B cell (primary cell): Measurements from ENCODE around the gene TPRN.

Source experiments
- EZH2 ChIP-seq: IDR thresholded peaks from 2 replicates; pipeline ENCODE4 v1.6.1; 2012; ENCODE audit warnings: borderline replicate concordance, low read depth, mild to moderate bottlenecking, moderate library complexity, low read length; ENCODE audit not compliant: insufficient read depth, poor library complexity, severe bottlenecking
- TF ChIP-seq, protein P1 (sequence below): fragments of 200-600 bp; IDR thresholded peaks from one replicate; pipeline ENCODE4 v1.8.0; 2022; ENCODE audit warnings: antibody characterized with exemption, mild to moderate bottlenecking

DNA sequence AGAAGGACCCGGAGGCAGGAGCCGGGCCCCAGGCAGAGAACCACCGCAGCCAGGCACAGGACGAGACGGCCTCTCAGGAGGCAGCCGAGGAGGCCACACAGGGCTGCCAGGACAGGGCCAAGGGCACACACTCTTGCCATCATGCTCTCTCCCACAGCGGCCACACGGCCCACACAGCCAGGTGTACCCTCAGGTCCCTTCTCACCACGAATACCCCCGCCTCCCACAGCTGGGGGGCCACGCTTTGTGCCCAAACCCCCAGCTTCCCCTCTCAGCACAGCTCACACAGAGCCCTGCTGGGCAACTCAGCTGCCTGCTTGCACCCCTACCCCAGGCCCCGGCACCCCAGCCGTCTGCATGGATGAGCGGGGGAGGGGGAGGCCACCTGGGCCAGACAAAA lies 6.8 kb downstream of the TPRN start:
- TF ChIP-seq EZH2: no peak
- TF ChIP-seq, protein P1, sequence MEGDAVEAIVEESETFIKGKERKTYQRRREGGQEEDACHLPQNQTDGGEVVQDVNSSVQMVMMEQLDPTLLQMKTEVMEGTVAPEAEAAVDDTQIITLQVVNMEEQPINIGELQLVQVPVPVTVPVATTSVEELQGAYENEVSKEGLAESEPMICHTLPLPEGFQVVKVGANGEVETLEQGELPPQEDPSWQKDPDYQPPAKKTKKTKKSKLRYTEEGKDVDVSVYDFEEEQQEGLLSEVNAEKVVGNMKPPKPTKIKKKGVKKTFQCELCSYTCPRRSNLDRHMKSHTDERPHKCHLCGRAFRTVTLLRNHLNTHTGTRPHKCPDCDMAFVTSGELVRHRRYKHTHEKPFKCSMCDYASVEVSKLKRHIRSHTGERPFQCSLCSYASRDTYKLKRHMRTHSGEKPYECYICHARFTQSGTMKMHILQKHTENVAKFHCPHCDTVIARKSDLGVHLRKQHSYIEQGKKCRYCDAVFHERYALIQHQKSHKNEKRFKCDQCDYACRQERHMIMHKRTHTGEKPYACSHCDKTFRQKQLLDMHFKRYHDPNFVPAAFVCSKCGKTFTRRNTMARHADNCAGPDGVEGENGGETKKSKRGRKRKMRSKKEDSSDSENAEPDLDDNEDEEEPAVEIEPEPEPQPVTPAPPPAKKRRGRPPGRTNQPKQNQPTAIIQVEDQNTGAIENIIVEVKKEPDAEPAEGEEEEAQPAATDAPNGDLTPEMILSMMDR: no peak
